ENCODE measurements around the gene IRF2BPL. TPM values are rescaled to one million over a fixed set of nuclear protein-coding genes. Genes with fewer than 3 reads are reported as not detected.

IRF2BPL gene
- total RNA-seq, 5 donors from 2014 or later (not counting 1 experiment from before 2014, with no cell fraction given), result 32.6 to 50.4 (median 38.8) TPM

DNA sequence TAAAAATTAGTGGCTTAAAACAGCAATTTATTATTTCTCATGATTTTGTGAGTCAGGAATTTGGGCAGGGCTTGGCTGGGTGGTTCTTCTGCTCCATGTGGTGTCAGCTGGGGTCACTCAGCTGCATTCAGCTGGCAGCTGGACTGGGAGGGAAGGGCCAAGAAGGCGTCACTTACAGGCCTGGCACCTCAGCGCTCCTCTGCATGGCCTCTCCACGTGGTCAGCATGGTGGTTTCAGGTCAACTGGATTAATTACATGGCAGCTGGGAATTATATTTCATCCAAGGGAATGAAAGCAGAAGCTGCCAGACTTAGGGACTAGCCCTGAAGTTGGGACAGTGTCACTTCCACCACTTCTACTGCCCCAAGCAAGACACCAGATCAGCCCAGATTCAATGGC, 27.5 kb upstream of the IRF2BPL start:
- no peak for ATAC-seq (replicated peaks in 1 of 4)
- H3K4me3 ChIP-seq (ENCODE audit: control insufficient read depth in 1 of 2, extremely low read depth in 1 of 2, low read length in 1 of 2), result no peak overlapping the region
- Mint-ChIP-seq H3K27ac (no peak overlapping the region), H3K4me1 (peaks cover 11 to 33% (median 15%) of the 10 kb centered on the region in 3 donors), H3K36me3 (no peaks in the 10 kb centered on the region), H3K9me3 (no peaks in the 10 kb centered on the region), H3K4me3 (no peak overlapping the region), H3K27me3 (no peaks in the 10 kb centered on the region)
- ChIA-PET CTCF (interaction anchor here in 1 of 2 donors (1.1 to 1.2 kb wide), 2 partner anchors 142 to 180 kb away, joined by 3 read pairs; no protein-coding TSS in a partner anchor), POLR2A (no interaction called here)
- H3K27ac ChIP-seq (ENCODE audit: low read length), result peak overlapping the region; percentile 36
- H3K36me3 ChIP-seq (ENCODE audit: control insufficient read depth in 2 of 2, extremely low read depth in 1 of 2, insufficient read depth in 1 of 2, low read length in 1 of 2), result no peaks in the 10 kb centered on the region
- no peaks in the 10 kb centered on the region for H3K27me3 ChIP-seq (replicated peaks in 1 of 2; ENCODE audit: control insufficient read depth in 2 of 2, extremely low read depth in 1 of 2, insufficient read depth in 2 of 2, low read length in 1 of 2)
- H3K4me1 ChIP-seq (ENCODE audit: control insufficient read depth in 1 of 2, extremely low read depth in 1 of 2, insufficient read depth in 2 of 2, low read length in 2 of 2), result peaks cover 0 to 21% of the 10 kb centered on the region in 2 experiments
- WGBS (ENCODE audit: insufficient coverage), result 83% methylated on average over 3 of the region's 3 CpGs
- H3K9me3 ChIP-seq, result no peaks in the 10 kb centered on the region
- DNase-seq, result no peak

DNA sequence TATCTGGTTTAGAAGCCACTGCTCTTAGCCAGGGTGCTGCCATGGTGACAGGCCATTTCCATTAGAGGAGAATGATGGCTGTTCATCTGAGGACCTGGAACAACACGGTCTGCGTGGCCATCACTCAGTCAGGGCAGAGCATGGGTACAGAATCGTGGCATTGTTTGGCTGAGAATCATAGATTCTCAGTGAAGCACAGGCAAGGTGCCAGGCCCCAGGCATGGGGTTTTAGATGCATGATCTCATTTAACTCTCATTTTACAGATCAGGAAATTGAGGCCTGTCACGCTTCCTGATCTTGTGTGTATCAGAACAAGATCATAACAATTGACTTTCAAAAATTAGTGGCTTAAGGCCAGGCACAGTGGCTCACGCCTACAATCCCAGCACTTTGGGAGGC, 26.8 kb upstream of the IRF2BPL start:
- peak overlapping the region; percentile 36 for H3K27ac ChIP-seq (ENCODE audit: low read length)
- ChIA-PET POLR2A (interaction anchor here in 1 of 2 donors (0.8 kb wide), 1 partner anchor 94 kb away, joined by 3 read pairs; no protein-coding TSS in a partner anchor), CTCF (interaction anchor here (0.6 to 3.2 kb wide), 9 partner anchors 11 to 380 kb away, joined by 3 to 26 read pairs (median 5); no protein-coding TSS in a partner anchor)
- Mint-ChIP-seq H3K9me3 (no peaks in the 10 kb centered on the region), H3K27me3 (no peaks in the 10 kb centered on the region), H3K4me1 (peaks cover 11 to 33% (median 15%) of the 10 kb centered on the region in 3 donors), H3K27ac (peak overlapping the region; percentile 74 to 82), H3K36me3 (no peaks in the 10 kb centered on the region), H3K4me3 (no peak overlapping the region)
- WGBS (ENCODE audit: insufficient coverage), result 68% methylated on average over 5 of the region's 5 CpGs
- H3K4me1 ChIP-seq (ENCODE audit: control insufficient read depth in 1 of 2, extremely low read depth in 1 of 2, insufficient read depth in 2 of 2, low read length in 2 of 2), result peaks cover 0 to 21% of the 10 kb centered on the region in 2 experiments
- DNase-seq (peak in 1 of 35 experiments; percentile 11), ATAC-seq (replicated peaks in 1 of 4) (peak in 1 of 4 experiments; percentile 34)
- no peaks in the 10 kb centered on the region for H3K9me3 ChIP-seq
- no peak overlapping the region for H3K4me3 ChIP-seq (ENCODE audit: control insufficient read depth in 1 of 2, extremely low read depth in 1 of 2, low read length in 1 of 2)
- H3K36me3 ChIP-seq (ENCODE audit: control insufficient read depth in 2 of 2, extremely low read depth in 1 of 2, insufficient read depth in 1 of 2, low read length in 1 of 2), result no peaks in the 10 kb centered on the region
- no peaks in the 10 kb centered on the region for H3K27me3 ChIP-seq (replicated peaks in 1 of 2; ENCODE audit: control insufficient read depth in 2 of 2, extremely low read depth in 1 of 2, insufficient read depth in 2 of 2, low read length in 1 of 2)

DNA sequence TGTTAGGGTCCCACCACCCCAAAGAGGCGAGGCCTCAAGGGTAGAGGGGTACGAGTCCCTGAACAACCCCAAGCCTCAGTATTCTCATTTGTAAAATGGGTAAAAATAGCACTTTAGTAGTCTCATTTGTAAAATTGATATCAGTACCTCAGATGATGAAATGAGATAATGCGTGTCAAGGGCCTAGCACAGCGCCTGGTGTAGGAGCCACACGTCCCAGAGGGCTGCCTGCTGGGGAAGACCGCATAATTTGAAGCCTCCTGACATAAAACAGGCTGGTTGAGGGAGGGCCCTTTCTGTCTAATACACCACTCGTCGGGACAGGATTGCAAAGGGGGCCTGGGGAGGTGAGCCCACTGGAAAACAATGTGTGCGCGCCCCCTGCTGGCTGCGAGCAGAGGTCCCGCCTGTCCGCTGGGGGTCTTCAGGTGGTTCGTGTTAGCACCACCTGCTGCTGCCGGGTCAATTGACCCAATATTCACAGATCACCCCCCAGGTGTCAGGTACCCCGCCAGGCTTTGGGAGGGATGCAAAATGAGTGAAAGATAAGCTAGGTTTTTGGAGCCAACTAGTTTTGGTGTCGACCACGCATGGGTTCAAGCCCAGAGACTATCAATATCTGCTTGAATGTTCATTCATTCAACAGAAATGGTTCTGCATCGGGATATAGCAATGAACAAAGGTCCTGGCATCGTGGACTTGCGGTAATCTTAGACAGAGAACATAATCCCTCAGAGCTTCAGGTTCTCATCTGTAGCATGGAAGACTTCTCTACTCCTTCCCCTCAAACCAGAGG, 24.7 kb upstream of the IRF2BPL start:
- peaks cover 11 to 31% (median 15%) of the 10 kb centered on the region in 3 donors for H3K4me1 Mint-ChIP-seq
- CTCF ChIA-PET, result interaction anchor here (0.6 to 3.2 kb wide), 26 partner anchors 12 to 182 kb away, joined by 3 to 29 read pairs (median 4); no protein-coding TSS in a partner anchor
- Histone ChIP-seq H3K9me3 (no peaks in the 10 kb centered on the region), H3K4me3 (ENCODE audit: control insufficient read depth in 1 of 2, extremely low read depth in 1 of 2, low read length in 1 of 2) (no peak overlapping the region), H3K27me3 (replicated peaks in 1 of 2; ENCODE audit: control insufficient read depth in 2 of 2, extremely low read depth in 1 of 2, insufficient read depth in 2 of 2, low read length in 1 of 2) (no peaks in the 10 kb centered on the region), H3K36me3 (ENCODE audit: control insufficient read depth in 2 of 2, extremely low read depth in 1 of 2, insufficient read depth in 1 of 2, low read length in 1 of 2) (no peaks in the 10 kb centered on the region), H3K4me1 (ENCODE audit: control insufficient read depth in 1 of 2, extremely low read depth in 1 of 2, insufficient read depth in 2 of 2, low read length in 2 of 2) (peaks cover 0 to 21% of the 10 kb centered on the region in 2 experiments), H3K27ac (ENCODE audit: low read length) (no peak overlapping the region)
- no peaks in the 10 kb centered on the region for H3K36me3 Mint-ChIP-seq
- H3K27ac Mint-ChIP-seq, result no peak overlapping the region
- POLR2A ChIA-PET, result interaction anchor here in 1 of 2 donors (0.8 kb wide), 1 partner anchor 25 kb away, joined by 3 read pairs; no protein-coding TSS in a partner anchor
- no peaks in the 10 kb centered on the region for H3K9me3 Mint-ChIP-seq
- peak; percentile 45 to 90 (median 75) for DNase-seq
- 40% methylated on average over 12 of the region's 21 CpGs for WGBS (ENCODE audit: insufficient coverage)
- H3K4me3 Mint-ChIP-seq, result no peak overlapping the region
- H3K27me3 Mint-ChIP-seq, result no peaks in the 10 kb centered on the region
- ATAC-seq (replicated peaks in 1 of 4), result peak; percentile 78 to 97 (median 88)

DNA sequence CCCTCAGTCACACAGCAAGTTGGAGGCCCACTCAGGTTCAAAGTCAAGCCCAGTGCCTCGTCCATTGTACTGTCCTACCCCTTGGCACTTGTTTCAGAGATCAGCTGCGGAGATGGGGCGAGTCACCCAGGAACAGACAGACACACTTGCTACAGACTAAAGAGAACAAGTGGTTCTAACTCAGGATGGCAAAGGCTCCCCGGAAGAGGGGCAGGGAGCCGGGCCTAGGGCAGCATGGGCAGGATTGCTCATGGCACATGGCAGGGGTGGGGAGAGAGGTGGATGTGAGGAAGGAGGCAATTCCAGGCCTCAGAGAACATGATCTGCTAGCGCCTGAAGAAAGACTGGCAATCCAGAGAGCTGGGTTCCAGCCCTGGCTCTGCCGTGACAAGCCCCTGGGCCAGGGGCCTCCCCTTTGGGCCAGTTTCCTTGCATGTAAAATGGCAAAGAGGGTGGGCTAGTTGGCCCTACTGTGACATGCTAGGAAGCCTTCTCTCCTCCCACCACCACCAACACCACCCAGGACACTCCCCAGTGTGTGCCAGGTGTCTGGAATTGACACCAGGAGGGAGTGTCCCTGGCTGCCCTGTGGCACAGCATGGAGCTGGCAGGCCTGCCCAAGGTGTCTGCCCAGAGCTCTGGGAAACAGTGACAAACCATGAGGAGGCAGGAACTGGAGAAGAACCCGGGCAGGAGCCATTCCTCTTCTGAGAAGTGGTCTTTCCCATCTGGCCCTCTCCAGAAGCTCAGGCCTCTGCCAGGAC, 24.0 kb upstream of the IRF2BPL start:
- 93% methylated on average over 5 of the region's 8 CpGs for WGBS (ENCODE audit: insufficient coverage)

DNA sequence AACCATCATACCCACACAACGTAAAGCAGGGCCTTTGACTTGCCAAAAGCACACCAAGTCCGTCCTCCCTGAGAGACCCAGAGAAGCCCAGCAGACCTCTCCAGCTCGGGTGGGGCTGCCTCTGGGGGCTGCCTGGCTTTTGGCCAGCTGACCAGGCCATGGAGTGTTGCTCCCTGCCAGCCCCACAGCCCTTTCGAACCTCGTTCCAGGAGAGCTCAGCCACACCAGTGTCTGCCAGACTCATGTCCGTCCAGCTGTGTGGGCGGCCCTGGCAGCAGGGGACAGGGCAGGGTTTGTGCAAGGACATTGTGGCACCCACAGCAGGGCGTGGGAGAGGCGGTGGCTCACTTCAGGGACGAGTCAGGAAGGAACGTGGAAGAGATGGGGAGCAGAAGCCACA, 22.6 kb upstream of the IRF2BPL start:
- peaks cover 17 to 44% (median 23%) of the 10 kb centered on the region in 3 donors for H3K4me1 Mint-ChIP-seq
- H3K4me3 Mint-ChIP-seq, result no peak overlapping the region
- no peaks in the 10 kb centered on the region for H3K27me3 Mint-ChIP-seq
- Histone ChIP-seq H3K36me3 (ENCODE audit: control insufficient read depth in 2 of 2, extremely low read depth in 1 of 2, insufficient read depth in 1 of 2, low read length in 1 of 2) (no peaks in the 10 kb centered on the region), H3K27ac (ENCODE audit: low read length) (no peak overlapping the region), H3K4me1 (ENCODE audit: control insufficient read depth in 1 of 2, extremely low read depth in 1 of 2, insufficient read depth in 2 of 2, low read length in 2 of 2) (peaks cover 0 to 24% of the 10 kb centered on the region in 2 experiments), H3K9me3 (no peaks in the 10 kb centered on the region), H3K4me3 (ENCODE audit: control insufficient read depth in 1 of 2, extremely low read depth in 1 of 2, low read length in 1 of 2) (no peak overlapping the region), H3K27me3 (replicated peaks in 1 of 2; ENCODE audit: control insufficient read depth in 2 of 2, extremely low read depth in 1 of 2, insufficient read depth in 2 of 2, low read length in 1 of 2) (no peaks in the 10 kb centered on the region)
- H3K36me3 Mint-ChIP-seq, result no peaks in the 10 kb centered on the region
- H3K27ac Mint-ChIP-seq, result no peak overlapping the region
- WGBS (ENCODE audit: insufficient coverage), result 78% methylated on average over 11 of the region's 11 CpGs
- CTCF ChIA-PET, result interaction anchor here in 1 of 2 donors (0.6 to 1.4 kb wide), 3 partner anchors 10 to 138 kb away, joined by 3 to 6 read pairs (median 4); no protein-coding TSS in a partner anchor
- no peak for DNase-seq
- POLR2A ChIA-PET, result no interaction called here
- ATAC-seq (replicated peaks in 1 of 4), result no peak
- H3K9me3 Mint-ChIP-seq, result no peaks in the 10 kb centered on the region

More for the DNA sequence above, 24.0 kb upstream of the IRF2BPL start:
- no peaks in the 10 kb centered on the region for H3K36me3 ChIP-seq (ENCODE audit: control insufficient read depth in 2 of 2, extremely low read depth in 1 of 2, insufficient read depth in 1 of 2, low read length in 1 of 2)
- H3K9me3 ChIP-seq, result no peaks in the 10 kb centered on the region
- Mint-ChIP-seq H3K36me3 (no peaks in the 10 kb centered on the region), H3K4me1 (peaks cover 11 to 34% (median 15%) of the 10 kb centered on the region in 3 donors), H3K27ac (no peak overlapping the region), H3K4me3 (no peak overlapping the region), H3K9me3 (no peaks in the 10 kb centered on the region), H3K27me3 (no peaks in the 10 kb centered on the region)
- ChIA-PET CTCF (interaction anchor here (0.5 to 3.2 kb wide), 13 partner anchors 12 to 180 kb away, joined by 3 to 29 read pairs (median 7); no protein-coding TSS in a partner anchor), POLR2A (no interaction called here)
- DNase-seq, result no peak
- H3K27me3 ChIP-seq (replicated peaks in 1 of 2; ENCODE audit: control insufficient read depth in 2 of 2, extremely low read depth in 1 of 2, insufficient read depth in 2 of 2, low read length in 1 of 2), result no peaks in the 10 kb centered on the region
- ATAC-seq (replicated peaks in 1 of 4), result no peak
- peaks cover 0 to 21% of the 10 kb centered on the region in 2 experiments for H3K4me1 ChIP-seq (ENCODE audit: control insufficient read depth in 1 of 2, extremely low read depth in 1 of 2, insufficient read depth in 2 of 2, low read length in 2 of 2)
- no peak overlapping the region for H3K27ac ChIP-seq (ENCODE audit: low read length)
- H3K4me3 ChIP-seq (ENCODE audit: control insufficient read depth in 1 of 2, extremely low read depth in 1 of 2, low read length in 1 of 2), result no peak overlapping the region

DNA sequence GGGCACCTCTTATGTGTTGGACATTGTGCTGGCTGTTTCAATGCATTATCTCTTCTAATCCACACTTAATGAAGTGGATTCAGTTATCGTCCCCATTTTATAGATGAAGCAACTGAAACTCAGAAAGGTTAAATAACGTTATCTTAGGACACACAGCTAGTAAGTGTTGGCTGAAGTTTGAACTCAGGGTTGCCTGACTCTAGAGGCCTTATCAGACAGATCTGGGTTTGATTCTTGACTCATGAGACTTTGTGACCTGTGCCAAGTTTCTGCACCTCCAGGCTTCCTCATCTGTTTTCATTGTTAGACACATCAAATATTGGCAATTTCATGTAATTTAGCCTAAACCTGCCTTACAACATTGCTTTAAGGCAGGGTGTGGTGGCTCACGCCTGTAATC, 18.2 kb upstream of the IRF2BPL start:
- H3K36me3 Mint-ChIP-seq, result no peaks in the 10 kb centered on the region
- CTCF ChIA-PET, result interaction anchor here (0.5 to 1.2 kb wide), 2 partner anchors 85 to 172 kb away, joined by 3 to 4 read pairs; no protein-coding TSS in a partner anchor
- Histone ChIP-seq H3K9me3 (no peaks in the 10 kb centered on the region), H3K27ac (ENCODE audit: low read length) (no peak overlapping the region), H3K27me3 (replicated peaks in 1 of 2; ENCODE audit: control insufficient read depth in 2 of 2, extremely low read depth in 1 of 2, insufficient read depth in 2 of 2, low read length in 1 of 2) (no peaks in the 10 kb centered on the region), H3K4me3 (ENCODE audit: control insufficient read depth in 1 of 2, extremely low read depth in 1 of 2, low read length in 1 of 2) (no peak overlapping the region), H3K36me3 (ENCODE audit: control insufficient read depth in 2 of 2, extremely low read depth in 1 of 2, insufficient read depth in 1 of 2, low read length in 1 of 2) (no peaks in the 10 kb centered on the region), H3K4me1 (ENCODE audit: control insufficient read depth in 1 of 2, extremely low read depth in 1 of 2, insufficient read depth in 2 of 2, low read length in 2 of 2) (peaks cover 11 to 37% of the 10 kb centered on the region in 2 experiments)
- no peaks in the 10 kb centered on the region for H3K27me3 Mint-ChIP-seq
- H3K4me3 Mint-ChIP-seq, result no peak overlapping the region
- ATAC-seq (replicated peaks in 1 of 4) (no peak), DNase-seq (no peak)
- POLR2A ChIA-PET, result no interaction called here
- no peaks in the 10 kb centered on the region for H3K9me3 Mint-ChIP-seq
- whole genome bisulfite sequencing (ENCODE audit: insufficient coverage), result 60% methylated on average over 1 of the region's 3 CpGs
- no peak overlapping the region for H3K27ac Mint-ChIP-seq
- peaks cover 42 to 57% (median 44%) of the 10 kb centered on the region in 3 donors for H3K4me1 Mint-ChIP-seq

Measured in T-cell (primary cell).